Prostate gland (tissue), 2 donors: ENCODE results near the gene AGBL3. TPM values are rescaled to one million over a fixed set of nuclear protein-coding genes. Genes with fewer than 3 reads are reported as not detected.
"Not testable (repeated sequence)": the region's sequence is repeated elsewhere in the genome, so short reads cannot be mapped to it uniquely, and the experiment has no call there.

Experiments used
- DNase-seq: peaks from one replicate; pipeline ENCODE4 v3.0.0-alpha.2; 2019; ENCODE audit warnings: low spot score
- H3K27ac ChIP-seq, 2 donors: fragments of 200-600 bp; sonication (generic); 2 replicates each; pipeline ENCODE4 v1.5.1; 2017 to 2019
- H3K27me3 ChIP-seq: fragments of 200-600 bp; sonication (generic); replicated peaks from 2 replicates; pipeline ENCODE4 v1.5.1; 2019; ENCODE audit not compliant: insufficient read depth
- H3K36me3 ChIP-seq, 2 donors: fragments of 200-600 bp; sonication (generic); 1 replicate in 1 of 2; 2 replicates in 1 of 2; pipeline versions ENCODE4 v1.5.1 to v1.8.1; 2017 to 2019
- H3K4me1 ChIP-seq: fragments of 200-600 bp; sonication (generic); replicated peaks from 2 replicates; pipeline ENCODE4 v1.5.1; 2019
- H3K4me3 ChIP-seq, 2 donors: fragments of 200-600 bp; sonication (generic); 2 replicates each; pipeline ENCODE4 v1.5.1; 2017 to 2019
- H3K9me3 ChIP-seq: fragments of 200-600 bp; sonication (generic); 2 replicates; pipeline ENCODE4 v1.5.1; 2017
- POLR2A ChIP-seq: fragments of 450-650 bp; IDR thresholded peaks from one replicate; pipeline ENCODE4 v1.6.1; 2016; ENCODE audit warnings: antibody characterized with exemption, mild to moderate bottlenecking
- POLR2AphosphoS5 ChIP-seq: sonication (generic); formaldehyde crosslinking; IDR thresholded peaks from one replicate; pipeline ENCODE4 v1.6.1; 2017; ENCODE audit warnings: antibody characterized with exemption
- WGBS: methylation state at CpG from one replicate; pipeline ENCODE4 v1.1.5; 2018; 5-methylcytosine and 5-hydroxymethylcytosine counted together
- intact Hi-C: fragments of 100-400 bp; cut with DNase I; formaldehyde crosslinking; loops from one replicate; pipeline ENCODE4 v1.14.2; 2022
- total RNA-seq, 2 donors: library from RNA; depleted of rRNA; stranded (reverse); fragments of >200 nt; gene quantifications; one replicate each; pipeline ENCODE4 v1.1.0, GENCODE V29; 2016
- TF ChIP-seq, protein P1 (sequence below), 4 experiments: fragments of 200-600 bp in 2 of 4; fragments of 450-650 bp in 2 of 4; sonication (generic) in 2 of 4; IDR thresholded peaks; 1 replicate in 3 of 4; 2 replicates in 1 of 4; pipeline ENCODE4 v1.5.1; 2016 to 2019; ENCODE audit warnings: antibody characterized with exemption in 4 of 4, mild to moderate bottlenecking in 2 of 4, moderate library complexity in 2 of 4

AGBL3 gene
- total RNA-seq, 2 donors from 2014 or later, result 1.4 to 2.6 TPM

DNA sequence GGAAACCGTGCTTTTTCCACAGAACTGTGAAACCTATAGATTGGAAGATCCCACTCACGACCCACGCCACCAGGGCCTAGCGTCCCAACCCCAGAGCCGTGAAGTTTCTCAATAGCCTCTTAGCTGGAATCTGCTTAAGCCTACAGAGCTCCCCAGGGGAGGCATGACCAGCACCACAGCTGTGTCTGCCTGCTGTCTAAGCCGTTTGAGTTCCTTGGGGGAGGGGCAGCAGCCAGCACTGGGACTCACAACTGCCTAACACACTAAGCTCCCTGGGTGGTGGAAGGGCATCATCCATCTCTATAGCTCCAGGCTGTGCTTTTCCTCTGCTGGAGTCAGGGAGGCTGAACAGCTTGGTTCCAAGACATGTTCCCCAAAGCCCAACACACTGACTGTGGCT is 135.6 kb downstream of the AGBL3 start:
- H3K27ac ChIP-seq, result no peak overlapping the region
- TF ChIP-seq, protein P1, sequence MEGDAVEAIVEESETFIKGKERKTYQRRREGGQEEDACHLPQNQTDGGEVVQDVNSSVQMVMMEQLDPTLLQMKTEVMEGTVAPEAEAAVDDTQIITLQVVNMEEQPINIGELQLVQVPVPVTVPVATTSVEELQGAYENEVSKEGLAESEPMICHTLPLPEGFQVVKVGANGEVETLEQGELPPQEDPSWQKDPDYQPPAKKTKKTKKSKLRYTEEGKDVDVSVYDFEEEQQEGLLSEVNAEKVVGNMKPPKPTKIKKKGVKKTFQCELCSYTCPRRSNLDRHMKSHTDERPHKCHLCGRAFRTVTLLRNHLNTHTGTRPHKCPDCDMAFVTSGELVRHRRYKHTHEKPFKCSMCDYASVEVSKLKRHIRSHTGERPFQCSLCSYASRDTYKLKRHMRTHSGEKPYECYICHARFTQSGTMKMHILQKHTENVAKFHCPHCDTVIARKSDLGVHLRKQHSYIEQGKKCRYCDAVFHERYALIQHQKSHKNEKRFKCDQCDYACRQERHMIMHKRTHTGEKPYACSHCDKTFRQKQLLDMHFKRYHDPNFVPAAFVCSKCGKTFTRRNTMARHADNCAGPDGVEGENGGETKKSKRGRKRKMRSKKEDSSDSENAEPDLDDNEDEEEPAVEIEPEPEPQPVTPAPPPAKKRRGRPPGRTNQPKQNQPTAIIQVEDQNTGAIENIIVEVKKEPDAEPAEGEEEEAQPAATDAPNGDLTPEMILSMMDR (IDR thresholded peaks at IDR 0.05), result no peak
- no peak for DNase-seq
- no peaks in the 10 kb centered on the region for H3K4me1 ChIP-seq
- H3K4me3 ChIP-seq, result no peak overlapping the region
- intact Hi-C loops, result no loop called here
- H3K9me3 ChIP-seq, result no peaks in the 10 kb centered on the region
- no peaks in the 10 kb centered on the region for H3K27me3 ChIP-seq
- no peaks in the 10 kb centered on the region for H3K36me3 ChIP-seq
- 68% methylated on average over 6 of the region's 6 CpGs for WGBS

DNA sequence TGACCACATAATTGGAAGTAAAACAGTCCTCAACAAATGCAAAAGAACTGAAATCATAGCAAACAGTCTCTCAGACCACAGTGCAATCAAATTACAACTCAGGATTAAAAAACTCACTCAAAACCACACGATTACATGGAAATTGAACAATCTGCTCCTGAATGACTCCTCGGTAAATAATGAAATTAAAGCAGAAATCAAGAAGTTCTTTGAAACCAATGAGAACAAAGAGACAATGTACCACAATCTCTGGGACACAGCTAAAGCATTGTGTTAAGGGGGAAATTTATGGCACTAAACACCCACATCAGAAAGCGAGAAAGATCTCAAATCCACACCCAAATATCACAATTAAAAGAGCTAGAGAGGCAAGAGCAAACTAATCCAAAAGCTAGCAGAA is 138.3 kb downstream of the AGBL3 start:
- intact Hi-C loops, H3K27ac ChIP-seq: not testable (repeated sequence)
- WGBS, result 80% methylated on average over 3 of the region's 3 CpGs

DNA sequence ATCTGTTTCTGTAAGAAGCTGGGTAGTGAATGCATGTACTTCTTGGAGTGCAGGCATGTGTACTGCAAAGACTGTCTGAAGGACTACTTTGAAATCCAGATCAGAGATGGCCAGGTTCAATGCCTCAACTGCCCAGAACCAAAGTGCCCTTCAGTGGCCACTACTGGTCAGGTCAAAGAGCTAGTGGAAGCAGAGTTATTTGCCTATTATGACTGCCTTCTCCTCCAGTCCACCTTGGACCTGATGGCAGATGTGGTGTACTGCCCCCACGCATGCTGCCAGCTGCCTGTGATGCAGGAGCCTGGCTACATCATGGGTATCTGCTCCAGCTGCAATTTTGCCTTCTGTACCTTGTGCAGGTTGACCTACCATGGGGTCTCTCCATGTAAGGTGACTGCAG is 142.6 kb downstream of the AGBL3 start:
- TF ChIP-seq POLR2AphosphoS5 (no peak), POLR2A (no peak)
- TF ChIP-seq, protein P1 (IDR thresholded peaks at IDR 0.05), result no peak
- Histone ChIP-seq H3K4me1 (no peaks in the 10 kb centered on the region), H3K27ac (no peak overlapping the region), H3K9me3 (no peaks in the 10 kb centered on the region), H3K36me3 (no peaks in the 10 kb centered on the region), H3K4me3 (no peak overlapping the region), H3K27me3 (no peaks in the 10 kb centered on the region)
- DNase-seq, result no peak
- intact Hi-C loops, result no loop called here
- 94% methylated on average over 1 of the region's 1 CpG for WGBS

More for the DNA sequence above, 138.3 kb downstream of the AGBL3 start:
- H3K4me3 ChIP-seq, H3K9me3 ChIP-seq, DNase-seq, H3K4me1 ChIP-seq, H3K36me3 ChIP-seq, H3K27me3 ChIP-seq: not testable (repeated sequence)

DNA sequence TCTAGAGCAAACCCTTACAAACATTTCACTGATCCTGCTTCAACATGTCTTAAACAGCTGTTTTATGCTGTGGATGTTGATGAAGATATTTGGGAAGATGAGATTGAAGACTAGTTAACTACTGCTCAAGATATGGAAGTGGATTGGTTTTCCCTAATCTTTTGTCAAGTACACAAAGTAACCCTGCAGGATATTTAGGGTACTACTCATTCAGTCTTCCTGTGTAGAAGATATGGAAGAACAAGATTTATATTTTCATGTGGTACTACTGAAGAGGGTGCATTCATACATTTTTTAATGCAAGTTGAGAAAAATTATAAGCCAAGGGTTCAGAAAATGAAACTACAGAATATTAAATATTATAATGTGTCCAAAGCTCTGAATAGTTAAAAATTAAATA is 143.3 kb downstream of the AGBL3 start:
- intact Hi-C loops, result no loop called here
- TF ChIP-seq POLR2AphosphoS5, result no peak
- TF ChIP-seq, protein P1 (IDR thresholded peaks at IDR 0.05), result no peak
- TF ChIP-seq POLR2A, result no peak
- Histone ChIP-seq H3K36me3 (no peaks in the 10 kb centered on the region), H3K27me3 (no peaks in the 10 kb centered on the region), H3K4me1 (no peaks in the 10 kb centered on the region), H3K4me3 (no peak overlapping the region), H3K9me3 (no peaks in the 10 kb centered on the region), H3K27ac (no peak overlapping the region)
- DNase-seq, result no peak

DNA sequence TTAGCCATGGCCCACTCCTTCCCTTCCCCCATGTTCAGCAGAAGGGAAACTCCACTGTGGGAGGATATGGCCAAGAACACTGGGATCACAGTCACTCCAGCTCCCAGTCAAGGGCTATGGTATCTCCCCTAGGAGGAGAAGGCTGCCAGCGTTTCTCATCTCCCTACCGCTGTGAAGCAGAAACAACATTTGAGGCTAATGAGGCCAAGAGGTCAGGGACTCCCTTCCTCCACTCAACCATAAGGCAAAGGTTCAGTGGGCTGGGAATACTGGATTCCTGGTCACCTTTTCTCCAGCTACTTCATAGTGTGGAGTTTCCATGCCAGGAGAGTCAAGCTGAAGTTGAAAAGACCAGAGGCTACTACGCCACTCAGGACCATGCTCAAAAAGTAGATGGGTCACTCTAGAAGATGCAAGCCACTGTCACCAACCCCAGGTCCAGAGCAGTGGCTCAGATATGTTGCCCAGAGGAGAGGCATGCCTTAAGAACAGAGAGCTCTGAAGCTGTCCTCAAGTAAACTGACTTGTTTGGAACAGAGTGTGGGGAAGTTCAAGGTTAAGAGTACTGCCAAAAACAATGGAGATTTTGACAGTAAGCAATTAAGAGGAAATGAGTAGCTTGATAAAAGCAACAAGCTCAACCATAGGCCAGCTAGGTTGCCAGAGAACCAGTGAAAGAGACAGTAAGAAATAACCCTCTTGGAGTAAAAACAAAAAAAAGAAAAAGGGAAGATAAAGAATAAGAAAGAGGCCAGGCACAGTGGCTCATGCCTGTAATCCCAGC is 157.8 kb downstream of the AGBL3 start:
- no peak overlapping the region for H3K27ac ChIP-seq
- intact Hi-C loops, result no loop called here
- H3K4me1 ChIP-seq, result peaks cover under 1% of the 10 kb centered on the region
- no peak for DNase-seq
- WGBS, result 85% methylated on average over 3 of the region's 3 CpGs
- no peak overlapping the region for H3K4me3 ChIP-seq
- H3K9me3 ChIP-seq, result no peaks in the 10 kb centered on the region
- TF ChIP-seq POLR2AphosphoS5 (no peak), POLR2A (no peak)
- TF ChIP-seq, protein P1 (IDR thresholded peaks at IDR 0.05), result no peak
- no peaks in the 10 kb centered on the region for H3K27me3 ChIP-seq
- H3K36me3 ChIP-seq, result no peaks in the 10 kb centered on the region
